ENCODE measurements around the gene INTS2. TPM values are rescaled to one million over a fixed set of nuclear protein-coding genes. Genes with fewer than 3 reads are reported as not detected.
A peak's percentile ranks its signal among the peaks of the same experiment; 100 is the strongest.
"Not testable (repeated sequence)": the region's sequence is repeated elsewhere in the genome, so short reads cannot be mapped to it uniquely, and the experiment has no call there.

The INTS2 gene
- total and polyA plus RNA-seq, 4 donors = 2.4 to 18.5 (median 8.5) TPM

DNA sequence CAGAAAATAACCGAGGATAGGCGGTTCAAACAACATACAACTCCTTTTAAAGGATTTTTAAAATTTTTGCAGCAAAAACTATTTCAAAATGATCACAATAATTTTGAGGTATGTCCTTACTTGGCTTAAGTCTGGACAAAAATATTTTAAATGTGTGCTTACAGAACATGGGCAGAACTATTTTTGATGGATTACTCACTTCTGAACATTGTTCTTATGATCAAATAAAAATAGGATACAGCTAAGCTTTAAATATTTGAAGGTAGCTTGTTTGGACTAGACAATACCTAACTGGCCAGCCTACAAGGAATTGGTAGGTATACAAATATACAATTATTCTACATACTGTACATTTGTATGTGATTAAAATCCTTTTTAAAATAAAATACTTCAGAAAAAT is 14.3 kb upstream of the INTS2 start:
- Histone ChIP-seq H3K36me3 (ENCODE audit: control insufficient read depth in 4 of 4, insufficient read depth in 4 of 4, low read length in 4 of 4) (peaks cover 2 to 15% (median 9%) of the 10 kb centered on the region in 4 donors), H3K4me1 (ENCODE audit: control insufficient read depth in 5 of 5, insufficient read depth in 5 of 5, low read length in 5 of 5) (no peaks in the 10 kb centered on the region), H3K9me3 (ENCODE audit: control insufficient read depth in 4 of 4, insufficient read depth in 3 of 4, low read length in 3 of 4) (no peaks in the 10 kb centered on the region), H3K4me3 (no peak overlapping the region), H3K27me3 (ENCODE audit: control insufficient read depth in 3 of 3, insufficient read depth in 3 of 3, low read length in 2 of 3) (no peaks in the 10 kb centered on the region), H3K9ac (ENCODE audit: insufficient read depth in 1 of 2, low read length in 2 of 2) (no peak overlapping the region), H3K27ac (ENCODE audit: low read depth in 1 of 2, low read length in 1 of 2) (no peak overlapping the region)
- ATAC-seq (ENCODE audit: insufficient read depth, low FRiP score) (no peak), DNase-seq (no peak)
- 91 to 96% methylated on average over 2 of the region's 2 CpGs for WGBS, 2 donors
- TF ChIP-seq, protein P1, sequence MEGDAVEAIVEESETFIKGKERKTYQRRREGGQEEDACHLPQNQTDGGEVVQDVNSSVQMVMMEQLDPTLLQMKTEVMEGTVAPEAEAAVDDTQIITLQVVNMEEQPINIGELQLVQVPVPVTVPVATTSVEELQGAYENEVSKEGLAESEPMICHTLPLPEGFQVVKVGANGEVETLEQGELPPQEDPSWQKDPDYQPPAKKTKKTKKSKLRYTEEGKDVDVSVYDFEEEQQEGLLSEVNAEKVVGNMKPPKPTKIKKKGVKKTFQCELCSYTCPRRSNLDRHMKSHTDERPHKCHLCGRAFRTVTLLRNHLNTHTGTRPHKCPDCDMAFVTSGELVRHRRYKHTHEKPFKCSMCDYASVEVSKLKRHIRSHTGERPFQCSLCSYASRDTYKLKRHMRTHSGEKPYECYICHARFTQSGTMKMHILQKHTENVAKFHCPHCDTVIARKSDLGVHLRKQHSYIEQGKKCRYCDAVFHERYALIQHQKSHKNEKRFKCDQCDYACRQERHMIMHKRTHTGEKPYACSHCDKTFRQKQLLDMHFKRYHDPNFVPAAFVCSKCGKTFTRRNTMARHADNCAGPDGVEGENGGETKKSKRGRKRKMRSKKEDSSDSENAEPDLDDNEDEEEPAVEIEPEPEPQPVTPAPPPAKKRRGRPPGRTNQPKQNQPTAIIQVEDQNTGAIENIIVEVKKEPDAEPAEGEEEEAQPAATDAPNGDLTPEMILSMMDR (IDR thresholded peaks at IDR 0.05; ENCODE audit: control extremely low read depth, extremely low read depth) = no peak

DNA sequence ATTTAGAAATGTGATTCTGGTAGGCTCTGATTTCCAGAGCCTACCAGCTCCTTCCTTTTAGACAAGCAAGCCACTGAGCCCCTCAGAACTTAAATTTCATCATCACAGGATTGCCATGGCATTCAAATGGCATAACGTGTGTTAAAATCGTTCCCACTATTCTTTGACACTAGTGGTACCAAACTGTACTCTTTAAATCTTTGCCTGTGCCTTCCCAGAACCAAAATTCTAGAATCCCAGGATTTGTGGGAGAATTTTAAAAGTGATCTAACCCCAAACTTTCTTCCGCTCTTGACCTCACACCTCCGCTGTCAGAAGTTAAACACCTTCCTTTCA is 287 bp upstream of the INTS2 start:
- TF ChIP-seq, protein P1 (IDR thresholded peaks at IDR 0.05; ENCODE audit: control extremely low read depth, extremely low read depth) = no peak
- H3K27me3 ChIP-seq (ENCODE audit: control insufficient read depth in 3 of 3, insufficient read depth in 3 of 3, low read length in 2 of 3) = no peaks in the 10 kb centered on the region
- ATAC-seq (ENCODE audit: insufficient read depth, low FRiP score) = no peak
- H3K9ac ChIP-seq (ENCODE audit: insufficient read depth in 1 of 2, low read length in 2 of 2) = peak overlapping the region in 1 of 2 donors; percentile 66
- peak overlapping the region; percentile 40 to 89 for H3K27ac ChIP-seq (ENCODE audit: low read depth in 1 of 2, low read length in 1 of 2)
- WGBS, 2 donors = 44 to 50% methylated on average over 4 of the region's 4 CpGs
- no peaks in the 10 kb centered on the region for H3K9me3 ChIP-seq (ENCODE audit: control insufficient read depth in 4 of 4, insufficient read depth in 3 of 4, low read length in 3 of 4)
- peaks cover 0 to 14% (median 6%) of the 10 kb centered on the region in 5 donors for H3K4me1 ChIP-seq (ENCODE audit: control insufficient read depth in 5 of 5, insufficient read depth in 5 of 5, low read length in 5 of 5)
- DNase-seq = no peak
- H3K36me3 ChIP-seq (ENCODE audit: control insufficient read depth in 4 of 4, insufficient read depth in 4 of 4, low read length in 4 of 4) = peaks cover 0 to 12% (median 2%) of the 10 kb centered on the region in 4 donors
- H3K4me3 ChIP-seq = no peak overlapping the region

DNA sequence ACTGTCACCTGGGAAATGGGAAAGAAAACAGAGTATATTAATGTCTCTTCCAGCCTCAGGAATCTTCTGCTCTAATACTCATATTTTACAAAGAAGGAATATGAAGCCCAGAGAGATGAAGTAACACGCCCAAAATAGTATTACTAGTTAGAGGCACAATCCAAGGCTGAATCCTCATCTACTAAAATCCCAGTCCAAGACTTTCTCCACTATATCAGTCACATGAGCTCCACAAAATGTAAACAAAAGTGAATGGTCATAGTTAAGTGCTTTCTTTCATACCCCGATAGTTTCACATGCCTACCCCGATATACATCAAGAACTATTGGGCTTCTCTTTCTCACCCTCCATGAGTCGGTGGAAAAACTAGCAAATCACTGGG is 965 bp downstream of the INTS2 start:
- ATAC-seq (ENCODE audit: insufficient read depth, low FRiP score) = peak; percentile 4
- Histone ChIP-seq H3K36me3 (ENCODE audit: control insufficient read depth in 4 of 4, insufficient read depth in 4 of 4, low read length in 4 of 4) (peaks cover 0 to 13% (median 2%) of the 10 kb centered on the region in 4 donors), H3K27me3 (ENCODE audit: control insufficient read depth in 3 of 3, insufficient read depth in 3 of 3, low read length in 2 of 3) (no peaks in the 10 kb centered on the region), H3K4me1 (ENCODE audit: control insufficient read depth in 5 of 5, insufficient read depth in 5 of 5, low read length in 5 of 5) (peaks cover 0 to 14% (median 6%) of the 10 kb centered on the region in 5 donors), H3K4me3 (peak overlapping the region; percentile 71), H3K9ac (ENCODE audit: insufficient read depth in 1 of 2, low read length in 2 of 2) (peak overlapping the region; percentile 86 to 97), H3K27ac (ENCODE audit: low read depth in 1 of 2, low read length in 1 of 2) (peak overlapping the region; percentile 40 to 89), H3K9me3 (ENCODE audit: control insufficient read depth in 4 of 4, insufficient read depth in 3 of 4, low read length in 3 of 4) (no peaks in the 10 kb centered on the region)
- TF ChIP-seq, protein P1 (IDR thresholded peaks at IDR 0.05; ENCODE audit: control extremely low read depth, extremely low read depth) = no peak
- WGBS, 2 donors = 11 to 18% methylated on average over 4 of the region's 4 CpGs
- DNase-seq = peak in 1 of 3 donors; percentile 70

DNA sequence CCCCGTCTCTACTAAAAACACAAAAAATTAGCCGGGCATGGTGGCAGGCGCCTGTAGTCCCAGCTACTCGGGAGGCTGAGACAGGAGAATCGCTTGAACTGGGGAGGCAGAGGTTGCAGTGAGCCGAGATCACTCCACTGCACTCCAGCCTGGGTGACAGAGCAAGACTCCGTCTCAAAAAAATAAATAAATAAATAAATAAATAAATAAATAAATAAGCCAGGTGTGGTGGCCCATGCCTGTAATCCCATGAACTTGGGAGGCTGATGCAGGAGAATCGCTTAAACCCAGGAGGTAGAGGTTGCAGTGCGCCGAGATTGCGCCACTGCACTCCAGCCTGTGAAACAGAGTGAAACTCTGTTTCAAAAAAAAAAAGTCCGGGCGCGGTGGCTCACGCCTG is 12.6 kb downstream of the INTS2 start:
- H3K27ac ChIP-seq (ENCODE audit: low read depth in 1 of 2, low read length in 1 of 2); H3K9me3 ChIP-seq (ENCODE audit: control insufficient read depth in 4 of 4, insufficient read depth in 3 of 4, low read length in 3 of 4); H3K4me1 ChIP-seq (ENCODE audit: control insufficient read depth in 5 of 5, insufficient read depth in 5 of 5, low read length in 5 of 5); ATAC-seq (ENCODE audit: insufficient read depth, low FRiP score); H3K9ac ChIP-seq (ENCODE audit: insufficient read depth in 1 of 2, low read length in 2 of 2); H3K27me3 ChIP-seq (ENCODE audit: control insufficient read depth in 3 of 3, insufficient read depth in 3 of 3, low read length in 2 of 3); H3K4me3 ChIP-seq; DNase-seq: not testable (repeated sequence)
- H3K36me3 ChIP-seq (ENCODE audit: control insufficient read depth in 4 of 4, insufficient read depth in 4 of 4, low read length in 4 of 4) = peaks cover 2 to 27% (median 14%) of the 10 kb centered on the region in 4 donors
- WGBS, 2 donors = 95 to 96% methylated on average over 15 of the region's 15 CpGs

All from lung (tissue), 12 donors.